Measurements from ENCODE around the gene NEK6. TPM values are rescaled to one million over a fixed set of nuclear protein-coding genes. Genes with fewer than 3 reads are reported as not detected.

Gene NEK6
- total and polyA plus RNA-seq, 12 donors: 4.0 to 27.2 (median 15.1) TPM

- DNase-seq: peak in 3 of 7 donors; percentile 15 to 66 (median 25)
- Histone ChIP-seq H3K27ac (peak overlapping the region in 3 of 5 donors; percentile 12 to 52 (median 28)), H3K4me1 (replicated peaks in 1 of 2) (peaks cover 0 to 19% of the 10 kb centered on the region in 2 donors), H3K9me3 (replicated peaks in 1 of 3) (no peaks in the 10 kb centered on the region), H3K36me3 (replicated peaks in 1 of 2) (no peaks in the 10 kb centered on the region), H3K4me3 (no peak overlapping the region), H3K27me3 (no peaks in the 10 kb centered on the region)
- TF ChIP-seq, protein P1, sequence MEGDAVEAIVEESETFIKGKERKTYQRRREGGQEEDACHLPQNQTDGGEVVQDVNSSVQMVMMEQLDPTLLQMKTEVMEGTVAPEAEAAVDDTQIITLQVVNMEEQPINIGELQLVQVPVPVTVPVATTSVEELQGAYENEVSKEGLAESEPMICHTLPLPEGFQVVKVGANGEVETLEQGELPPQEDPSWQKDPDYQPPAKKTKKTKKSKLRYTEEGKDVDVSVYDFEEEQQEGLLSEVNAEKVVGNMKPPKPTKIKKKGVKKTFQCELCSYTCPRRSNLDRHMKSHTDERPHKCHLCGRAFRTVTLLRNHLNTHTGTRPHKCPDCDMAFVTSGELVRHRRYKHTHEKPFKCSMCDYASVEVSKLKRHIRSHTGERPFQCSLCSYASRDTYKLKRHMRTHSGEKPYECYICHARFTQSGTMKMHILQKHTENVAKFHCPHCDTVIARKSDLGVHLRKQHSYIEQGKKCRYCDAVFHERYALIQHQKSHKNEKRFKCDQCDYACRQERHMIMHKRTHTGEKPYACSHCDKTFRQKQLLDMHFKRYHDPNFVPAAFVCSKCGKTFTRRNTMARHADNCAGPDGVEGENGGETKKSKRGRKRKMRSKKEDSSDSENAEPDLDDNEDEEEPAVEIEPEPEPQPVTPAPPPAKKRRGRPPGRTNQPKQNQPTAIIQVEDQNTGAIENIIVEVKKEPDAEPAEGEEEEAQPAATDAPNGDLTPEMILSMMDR (IDR thresholded peaks at IDR 0.05): no peak
- TF ChIP-seq POLR2A (IDR thresholded peaks at IDR 0.05): no peak
- intact Hi-C loops (cut with DNase I): no loop called here
- 57 to 69% (median 68%) methylated on average over 8 to 9 of the region's 9 CpGs for WGBS, 4 donors
These were observed 41.1 kb upstream of the NEK6 start for GRCh38 chr9:124216474-124217176.

GRCh38 chr9:124217836-124218437, 39.8 kb upstream of the NEK6 start:
- TF ChIP-seq POLR2A (IDR thresholded peaks at IDR 0.05): no peak
- TF ChIP-seq, protein P1 (IDR thresholded peaks at IDR 0.05): no peak
- intact Hi-C loops (cut with DNase I): no loop called here
- DNase-seq: peak in 1 of 7 donors; percentile 7
- no peaks in the 10 kb centered on the region for H3K27me3 ChIP-seq
- 72 to 85% (median 75%) methylated on average over 8 of the region's 8 CpGs for WGBS, 4 donors
- H3K4me1 ChIP-seq (replicated peaks in 1 of 2): peaks cover 0 to 23% of the 10 kb centered on the region in 2 donors
- H3K9me3 ChIP-seq (replicated peaks in 1 of 3): no peaks in the 10 kb centered on the region
- H3K27ac ChIP-seq: peak overlapping the region in 2 of 5 donors; percentile 27 to 58
- H3K4me3 ChIP-seq: no peak overlapping the region
- no peaks in the 10 kb centered on the region for H3K36me3 ChIP-seq (replicated peaks in 1 of 2)

- intact Hi-C loops (cut with DNase I): no loop called here
- peak overlapping the region in 2 of 5 donors; percentile 27 to 58 for H3K27ac ChIP-seq
- peak in 6 of 7 donors; percentile 45 to 73 (median 60) for DNase-seq
These were observed 39.2 kb upstream of the NEK6 start for GRCh38 chr9:124218438-124218982.

DNA sequence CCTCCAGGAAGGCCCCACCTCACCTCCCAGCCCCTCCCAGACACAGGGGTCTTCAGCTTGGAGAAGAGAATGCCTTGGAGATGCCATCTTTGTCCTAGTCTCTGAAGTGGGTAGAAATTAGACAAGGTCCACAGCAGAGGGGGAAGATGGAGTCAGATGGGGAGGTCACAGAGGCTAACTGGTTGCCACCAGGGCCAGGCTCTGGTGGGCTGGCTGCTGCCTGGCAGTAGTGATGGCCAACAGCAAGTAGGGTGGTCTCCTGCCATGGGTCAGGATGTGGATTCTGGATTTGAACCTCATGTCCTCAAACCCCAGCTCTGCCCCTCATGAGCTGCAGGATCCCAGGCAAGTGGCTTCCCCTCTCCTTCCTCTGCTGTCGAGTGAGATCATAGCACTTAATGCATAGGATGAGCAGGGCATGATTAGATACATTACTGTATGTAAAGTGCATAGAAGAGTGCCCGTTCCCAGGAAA, 38.7 kb upstream of the NEK6 start:
- Histone ChIP-seq H3K4me3 (no peak overlapping the region), H3K9me3 (replicated peaks in 1 of 3) (no peaks in the 10 kb centered on the region), H3K27me3 (no peaks in the 10 kb centered on the region), H3K27ac (peak overlapping the region in 1 of 5 donors; percentile 58), H3K36me3 (replicated peaks in 1 of 2) (no peaks in the 10 kb centered on the region), H3K4me1 (replicated peaks in 1 of 2) (peaks cover 0 to 23% of the 10 kb centered on the region in 2 donors)
- intact Hi-C loops (cut with DNase I): no loop called here
- DNase-seq: peak in 1 of 7 donors; percentile 3
- WGBS, 4 donors: 58 to 82% (median 69%) methylated on average over 2 of the region's 2 CpGs
- TF ChIP-seq, protein P1 (IDR thresholded peaks at IDR 0.05): no peak
- no peak for TF ChIP-seq POLR2A (IDR thresholded peaks at IDR 0.05)

More at GRCh38 chr9:124218438-124218982, 39.2 kb upstream of the NEK6 start:
- TF ChIP-seq, protein P1 (IDR thresholded peaks at IDR 0.05): no peak
- no peak for TF ChIP-seq POLR2A (IDR thresholded peaks at IDR 0.05)
- WGBS, 4 donors: 49 to 79% (median 68%) methylated on average over 4 to 10 of the region's 10 CpGs
- H3K36me3 ChIP-seq (replicated peaks in 1 of 2): no peaks in the 10 kb centered on the region
- no peaks in the 10 kb centered on the region for H3K9me3 ChIP-seq (replicated peaks in 1 of 3)
- no peaks in the 10 kb centered on the region for H3K27me3 ChIP-seq
- no peak overlapping the region for H3K4me3 ChIP-seq
- H3K4me1 ChIP-seq (replicated peaks in 1 of 2): peaks cover 0 to 23% of the 10 kb centered on the region in 2 donors

Data from adrenal gland (tissue), 12 donors.